ENCODE data around the gene CCNB1. TPM values are rescaled to one million over a fixed set of nuclear protein-coding genes. Genes with fewer than 3 reads are reported as not detected.

CCNB1 gene
- total RNA-seq, 1 donor = 22.4 TPM

- DNase-seq (ENCODE audit: insufficient read length, low spot score, missing footprints) = no peak
- Histone ChIP-seq H3K4me1 (ENCODE audit: insufficient read depth, low read length) (no peaks in the 10 kb centered on the region), H2AFZ (ENCODE audit: low read length) (no peak overlapping the region), H3K27me3 (ENCODE audit: insufficient read depth, low read length) (no peaks in the 10 kb centered on the region), H3K79me2 (ENCODE audit: insufficient read depth, low read length) (no peaks in the 10 kb centered on the region), H3K9me3 (ENCODE audit: low read depth, low read length) (no peaks in the 10 kb centered on the region), H3K36me3 (ENCODE audit: insufficient read depth, low read length) (no peaks in the 10 kb centered on the region), H3K27ac (ENCODE audit: low read depth, low read length) (no peak overlapping the region), H4K20me1 (ENCODE audit: insufficient read depth, low read length) (no peaks in the 10 kb centered on the region), H3K4me3 (ENCODE audit: insufficient read depth, low read length) (no peak overlapping the region), H3K4me2 (ENCODE audit: insufficient read depth, low read length) (no peak overlapping the region)
- no peak for TF ChIP-seq CTCF (IDR thresholded peaks at IDR 0.05; ENCODE audit: extremely low read depth, low read depth, low read length)
Measured at GRCh38 chr5:69209602-69210001, 42.7 kb downstream of the CCNB1 start.

DNA sequence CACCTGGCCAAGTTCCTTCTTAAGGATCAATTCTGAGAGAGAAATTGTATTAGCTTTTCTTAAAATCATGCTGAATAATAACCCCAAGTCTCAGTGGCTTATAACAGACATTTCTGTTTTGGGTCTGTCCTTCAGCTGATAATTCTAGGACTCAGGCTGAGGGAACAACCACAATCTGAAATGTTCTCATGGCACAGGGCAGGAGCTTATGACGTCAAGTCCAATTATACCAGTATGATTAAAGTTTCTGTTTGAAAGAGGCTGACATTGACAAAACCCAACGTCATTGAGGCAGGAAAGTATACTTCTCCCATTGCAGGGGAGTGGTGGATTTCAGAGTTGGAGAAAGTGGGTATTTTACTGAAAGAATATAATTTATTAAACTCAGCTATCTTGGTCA is 44.2 kb downstream of the CCNB1 start:
- TF ChIP-seq CTCF (IDR thresholded peaks at IDR 0.05; ENCODE audit: extremely low read depth, low read depth, low read length) = no peak
- H4K20me1 ChIP-seq (ENCODE audit: insufficient read depth, low read length) = no peaks in the 10 kb centered on the region
- no peaks in the 10 kb centered on the region for H3K79me2 ChIP-seq (ENCODE audit: insufficient read depth, low read length)
- H3K4me1 ChIP-seq (ENCODE audit: insufficient read depth, low read length) = no peaks in the 10 kb centered on the region
- H3K27me3 ChIP-seq (ENCODE audit: insufficient read depth, low read length) = no peaks in the 10 kb centered on the region
- H3K4me2 ChIP-seq (ENCODE audit: insufficient read depth, low read length) = no peak overlapping the region
- no peak overlapping the region for H3K4me3 ChIP-seq (ENCODE audit: insufficient read depth, low read length)
- no peaks in the 10 kb centered on the region for H3K9me3 ChIP-seq (ENCODE audit: low read depth, low read length)
- no peak overlapping the region for H3K27ac ChIP-seq (ENCODE audit: low read depth, low read length)
- no peak overlapping the region for H2AFZ ChIP-seq (ENCODE audit: low read length)
- no peak for DNase-seq (ENCODE audit: insufficient read length, low spot score, missing footprints)
- no peaks in the 10 kb centered on the region for H3K36me3 ChIP-seq (ENCODE audit: insufficient read depth, low read length)

GRCh38 chr5:69212022-69212421 is 45.1 kb downstream of the CCNB1 start:
- no peaks in the 10 kb centered on the region for H3K79me2 ChIP-seq (ENCODE audit: insufficient read depth, low read length)
- H3K4me3 ChIP-seq (ENCODE audit: insufficient read depth, low read length) = no peak overlapping the region
- H3K9me3 ChIP-seq (ENCODE audit: low read depth, low read length) = no peaks in the 10 kb centered on the region
- H3K27ac ChIP-seq (ENCODE audit: low read depth, low read length) = no peak overlapping the region
- no peak for DNase-seq (ENCODE audit: insufficient read length, low spot score, missing footprints)
- no peak overlapping the region for H3K4me2 ChIP-seq (ENCODE audit: insufficient read depth, low read length)
- H3K27me3 ChIP-seq (ENCODE audit: insufficient read depth, low read length) = no peaks in the 10 kb centered on the region
- no peak overlapping the region for H2AFZ ChIP-seq (ENCODE audit: low read length)
- H4K20me1 ChIP-seq (ENCODE audit: insufficient read depth, low read length) = no peaks in the 10 kb centered on the region
- no peak for TF ChIP-seq CTCF (IDR thresholded peaks at IDR 0.05; ENCODE audit: extremely low read depth, low read depth, low read length)
- H3K4me1 ChIP-seq (ENCODE audit: insufficient read depth, low read length) = peaks cover 1% of the 10 kb centered on the region
- no peaks in the 10 kb centered on the region for H3K36me3 ChIP-seq (ENCODE audit: insufficient read depth, low read length)

DNA sequence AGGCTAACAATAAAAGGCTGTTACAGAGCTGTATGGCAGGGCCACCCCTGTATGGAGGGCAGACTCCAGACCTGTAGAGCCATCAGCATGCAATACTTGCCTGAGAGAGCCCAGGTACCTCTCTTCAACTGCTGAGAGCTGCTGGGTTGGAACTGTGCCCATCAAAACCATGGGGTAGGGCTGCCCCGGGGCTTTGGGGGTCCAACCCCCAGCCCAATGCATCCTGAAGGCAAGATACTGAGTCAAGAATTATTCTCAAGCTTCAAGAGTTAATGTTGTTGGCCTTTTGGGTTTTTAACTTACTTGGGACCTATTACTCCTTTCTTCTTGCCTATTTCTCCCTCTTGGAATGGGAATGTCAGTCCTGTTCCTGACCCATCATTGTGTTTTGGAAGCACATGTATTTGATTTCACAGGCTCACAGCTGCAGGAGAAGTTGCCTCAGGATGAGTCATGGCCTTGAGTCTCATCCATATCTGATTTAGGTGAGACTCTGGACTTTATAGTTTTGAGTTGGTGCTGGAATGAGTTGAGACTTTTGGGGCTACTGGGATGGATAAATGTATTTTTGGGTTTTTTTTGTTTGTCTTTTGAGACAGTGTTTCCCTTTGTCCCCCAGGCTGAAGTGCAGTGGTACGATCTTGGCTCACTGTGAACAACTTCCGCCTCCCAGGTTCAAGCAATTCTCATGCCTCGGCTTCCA is 46.7 kb downstream of the CCNB1 start:
- Histone ChIP-seq H3K4me2 (ENCODE audit: insufficient read depth, low read length) (no peak overlapping the region), H3K79me2 (ENCODE audit: insufficient read depth, low read length) (peaks cover 10% of the 10 kb centered on the region), H2AFZ (ENCODE audit: low read length) (no peak overlapping the region), H3K27me3 (ENCODE audit: insufficient read depth, low read length) (no peaks in the 10 kb centered on the region), H3K9me3 (ENCODE audit: low read depth, low read length) (no peaks in the 10 kb centered on the region), H3K4me3 (ENCODE audit: insufficient read depth, low read length) (no peak overlapping the region), H3K27ac (ENCODE audit: low read depth, low read length) (no peak overlapping the region), H3K36me3 (ENCODE audit: insufficient read depth, low read length) (no peaks in the 10 kb centered on the region), H4K20me1 (ENCODE audit: insufficient read depth, low read length) (no peaks in the 10 kb centered on the region), H3K4me1 (ENCODE audit: insufficient read depth, low read length) (peaks cover 4% of the 10 kb centered on the region)
- no peak for DNase-seq (ENCODE audit: insufficient read length, low spot score, missing footprints)
- no peak for TF ChIP-seq CTCF (IDR thresholded peaks at IDR 0.05; ENCODE audit: extremely low read depth, low read depth, low read length)

Data from osteoblast (primary cell).